Choroid plexus epithelial cell (primary cell): ENCODE measurements around the gene TJP1.
A peak's percentile ranks its signal among the peaks of the same experiment; 100 is the strongest.
"Not testable (repeated sequence)": the region's sequence is repeated elsewhere in the genome, so short reads cannot be mapped to it uniquely, and the experiment has no call there.

Experiments
- DNase-seq: peaks from one replicate; pipeline ENCODE4 v3.0.0-alpha.2; 2010; ENCODE audit warnings: low read depth
- H3K4me3 ChIP-seq: 2 replicates; pipeline ENCODE4 v1.5.1; 2011; ENCODE audit warnings: low read depth, mild to moderate bottlenecking, control low read depth, low read length, moderate library complexity
- CTCF ChIP-seq: conservative IDR thresholded peaks from 2 replicates; pipeline ENCODE4 v1.5.1; 2011; ENCODE audit warnings: low read depth, mild to moderate bottlenecking, control low read depth, inconsistent platforms, low read length, moderate library complexity

Gene TJP1

GRCh38 chr15:29677455-29677854 is 144.8 kb downstream of the TJP1 start:
- no peak overlapping the region for H3K4me3 ChIP-seq
- DNase-seq: no peak
- TF ChIP-seq CTCF: no peak

GRCh38 chr15:29676961-29677402 is 145.3 kb downstream of the TJP1 start:
- peak; percentile 59 for DNase-seq
- no peak for TF ChIP-seq CTCF
- H3K4me3 ChIP-seq: no peak overlapping the region

- not testable (repeated sequence) for DNase-seq, H3K4me3 ChIP-seq
Observed at GRCh38 chr15:29676374-29676960, 145.8 kb downstream of the TJP1 start.

DNA sequence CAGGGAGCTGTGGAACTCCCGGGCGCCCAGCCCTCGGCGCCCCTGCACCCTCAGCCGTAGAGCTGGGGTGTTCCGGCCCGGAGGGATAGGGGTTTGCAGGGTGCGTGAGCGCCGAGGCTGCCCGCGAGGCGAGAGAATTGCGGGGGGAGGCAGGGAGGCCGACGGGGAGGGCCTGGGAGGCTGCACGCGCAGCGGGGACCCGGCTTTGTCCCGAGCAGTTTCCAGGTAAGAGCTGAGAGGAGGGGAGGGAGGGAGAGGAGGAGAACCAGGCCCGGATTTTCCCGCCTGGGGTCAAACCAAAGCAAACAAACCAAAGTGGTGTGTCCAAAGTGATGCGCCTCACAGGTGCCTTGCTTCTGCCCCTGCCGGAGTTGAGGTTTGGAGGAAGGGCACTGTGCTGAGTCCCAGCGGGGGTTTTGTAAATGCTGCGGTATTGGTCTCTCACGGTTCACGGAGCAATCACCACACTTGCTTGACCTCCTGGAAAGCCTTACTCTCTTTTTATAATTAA is 146.4 kb downstream of the TJP1 start:
- no peak for DNase-seq
- no peak for TF ChIP-seq CTCF
- peak overlapping the region; percentile 64 for H3K4me3 ChIP-seq

- TF ChIP-seq CTCF: no peak
- H3K4me3 ChIP-seq: peak overlapping the region; percentile 64
- DNase-seq: no peak
Observed at GRCh38 chr15:29674661-29675533, 147.4 kb downstream of the TJP1 start.

DNA sequence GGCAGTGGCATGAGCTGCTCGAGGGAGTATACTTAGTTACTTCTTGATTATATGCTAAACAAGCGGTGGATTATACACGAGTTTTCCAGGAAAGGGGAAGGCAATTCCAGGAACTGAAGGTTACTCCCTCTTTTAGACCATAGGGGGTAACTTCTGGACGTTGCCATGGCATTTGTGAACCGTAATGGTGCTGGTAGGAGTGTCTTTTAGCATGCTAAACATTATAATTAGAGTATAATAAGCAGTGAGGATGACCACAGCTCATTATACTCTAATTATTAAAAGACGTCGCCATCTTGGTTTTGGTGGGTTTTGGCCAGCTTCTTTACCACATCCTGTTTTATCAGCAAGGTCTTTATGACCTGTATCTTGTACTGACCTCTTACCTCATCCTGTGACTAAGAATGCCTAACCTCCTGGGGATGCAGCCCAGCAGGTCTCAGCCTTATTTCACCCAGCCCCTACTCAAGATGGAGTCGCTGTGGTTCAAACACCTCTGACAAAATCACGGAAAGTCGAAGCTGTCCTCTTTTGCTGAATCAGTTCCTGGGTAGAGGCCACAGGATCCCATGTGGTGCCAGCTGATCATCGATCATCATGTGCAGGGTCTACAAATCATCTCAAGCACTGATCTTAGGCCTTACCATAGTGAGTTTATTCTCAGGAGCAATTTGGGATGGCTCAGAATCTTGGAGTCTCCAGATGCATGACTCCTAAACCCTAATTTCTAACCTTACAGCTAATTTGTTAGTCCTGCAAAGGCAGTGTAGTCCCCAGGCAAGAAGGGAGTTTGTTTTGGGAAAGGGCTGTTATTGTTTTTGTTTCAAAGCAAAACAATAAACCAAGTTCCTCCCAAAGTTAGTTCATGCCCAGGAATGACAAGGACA is 149.1 kb downstream of the TJP1 start:
- no peak for DNase-seq
- H3K4me3 ChIP-seq: no peak overlapping the region
- TF ChIP-seq CTCF: no peak

DNA sequence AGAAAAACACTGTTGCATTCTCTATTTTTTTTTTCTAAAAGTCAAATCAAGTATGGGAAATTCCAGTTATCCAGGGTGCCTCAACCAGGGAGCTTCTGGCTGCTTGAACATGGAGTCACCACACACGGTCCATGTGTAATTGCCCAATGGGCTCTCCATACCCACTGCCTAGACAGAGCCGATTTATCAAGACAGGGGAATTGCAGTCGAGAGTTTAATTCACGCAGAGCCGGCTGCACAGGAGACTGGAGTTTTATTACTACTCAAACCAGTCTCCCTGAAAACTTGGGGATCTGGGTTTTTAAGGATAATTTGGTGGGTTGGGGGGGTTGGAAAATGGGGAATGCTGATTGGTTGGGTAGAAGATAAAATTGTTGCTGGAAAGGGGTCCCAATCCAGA is 149.8 kb downstream of the TJP1 start:
- H3K4me3 ChIP-seq: no peak overlapping the region
- DNase-seq: no peak
- no peak for TF ChIP-seq CTCF

- not testable (repeated sequence) for H3K4me3 ChIP-seq, DNase-seq
Observed at GRCh38 chr15:29672046-29672445, 150.2 kb downstream of the TJP1 start.
